Activated naive CD8-positive, alpha-beta T cell (primary cell): ENCODE data around the gene KREMEN1.
A peak's percentile ranks its signal among the peaks of the same experiment; 100 is the strongest.

Experiments used
- H3K27ac Mint-ChIP-seq: one replicate; pipeline ENCODE4 v1.8.0; 2021; ENCODE audit warnings: mixed read lengths
- H3K27me3 Mint-ChIP-seq: one replicate; pipeline ENCODE4 v1.8.0; 2021; ENCODE audit warnings: mixed read lengths
- H3K36me3 Mint-ChIP-seq: one replicate; pipeline ENCODE4 v1.8.0; 2021; ENCODE audit warnings: mixed read lengths
- H3K4me1 Mint-ChIP-seq: one replicate; pipeline ENCODE4 v1.8.0; 2021; ENCODE audit warnings: low read depth, mixed read lengths
- H3K4me3 Mint-ChIP-seq: one replicate; pipeline ENCODE4 v1.8.0; 2021; ENCODE audit warnings: mild to moderate bottlenecking, mixed read lengths
- H3K9me3 Mint-ChIP-seq: one replicate; pipeline ENCODE4 v1.8.0; 2021; ENCODE audit warnings: low read depth, mixed read lengths

The KREMEN1 gene

DNA sequence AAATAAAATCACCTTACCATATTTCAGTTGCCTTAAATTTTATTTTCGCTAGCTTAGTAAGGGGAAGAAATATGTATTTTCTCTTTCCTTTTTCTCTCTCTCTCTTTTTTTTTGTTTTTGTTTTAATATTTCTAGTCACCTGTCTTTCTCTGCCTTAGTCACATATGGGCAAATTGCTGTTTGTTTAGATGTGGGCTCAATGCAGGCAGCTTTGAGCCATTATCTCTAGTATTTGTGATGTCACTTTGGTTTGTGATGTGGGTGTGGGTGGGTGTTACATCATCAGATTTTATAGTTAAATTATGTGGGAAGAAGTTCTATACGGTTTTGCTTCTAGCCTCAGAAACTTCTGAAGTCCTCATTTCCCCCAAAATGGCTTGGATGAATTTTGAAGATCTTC is 11.1 kb upstream of the KREMEN1 start, which contains the start of gene C22orf31:
TSS of gene C22orf31 (minus strand) at position 59 of the 400 bp plus-strand sequence. CDS start at position 20, 39 bp downstream.
- Mint-ChIP-seq H3K27me3 (peaks cover 13% of the 10 kb centered on the region), H3K4me3 (no peak within 1 kb of the TSS), H3K27ac (no peak within 1 kb of the TSS), H3K36me3 (peaks cover 2% of the 10 kb centered on the region), H3K4me1 (peaks cover 14% of the 10 kb centered on the region), H3K9me3 (no peaks in the 10 kb centered on the region)

DNA sequence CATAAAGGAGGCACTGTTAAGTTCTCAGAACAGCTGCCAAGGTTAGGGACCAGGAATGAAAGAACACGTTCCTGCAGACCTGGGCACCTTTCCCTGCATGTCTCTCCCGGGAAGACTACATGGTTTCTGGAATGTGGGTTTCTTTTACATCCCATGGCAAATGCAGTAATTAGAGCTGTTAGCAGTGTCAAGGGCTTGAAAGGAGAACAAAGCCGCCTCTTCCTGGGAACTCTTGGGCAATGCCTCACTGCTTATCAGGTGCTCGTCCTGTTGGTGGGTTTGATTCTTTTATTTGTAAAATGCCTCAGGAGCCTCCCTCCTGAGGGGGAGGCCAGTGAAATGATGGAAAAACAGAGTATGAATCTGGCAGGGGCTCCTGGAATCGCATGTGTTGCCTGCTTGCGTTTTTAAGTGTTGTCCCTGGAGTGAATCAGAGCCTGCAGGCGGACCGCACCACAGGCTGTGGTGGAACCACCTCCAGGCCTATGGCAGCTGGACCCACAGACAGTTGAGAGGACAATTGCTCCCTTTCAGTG is 10.5 kb upstream of the KREMEN1 start:
- Mint-ChIP-seq H3K36me3 (peaks cover 2% of the 10 kb centered on the region), H3K27ac (no peak overlapping the region), H3K9me3 (no peaks in the 10 kb centered on the region), H3K4me1 (peaks cover 16% of the 10 kb centered on the region), H3K27me3 (peaks cover 13% of the 10 kb centered on the region), H3K4me3 (no peak overlapping the region)

DNA sequence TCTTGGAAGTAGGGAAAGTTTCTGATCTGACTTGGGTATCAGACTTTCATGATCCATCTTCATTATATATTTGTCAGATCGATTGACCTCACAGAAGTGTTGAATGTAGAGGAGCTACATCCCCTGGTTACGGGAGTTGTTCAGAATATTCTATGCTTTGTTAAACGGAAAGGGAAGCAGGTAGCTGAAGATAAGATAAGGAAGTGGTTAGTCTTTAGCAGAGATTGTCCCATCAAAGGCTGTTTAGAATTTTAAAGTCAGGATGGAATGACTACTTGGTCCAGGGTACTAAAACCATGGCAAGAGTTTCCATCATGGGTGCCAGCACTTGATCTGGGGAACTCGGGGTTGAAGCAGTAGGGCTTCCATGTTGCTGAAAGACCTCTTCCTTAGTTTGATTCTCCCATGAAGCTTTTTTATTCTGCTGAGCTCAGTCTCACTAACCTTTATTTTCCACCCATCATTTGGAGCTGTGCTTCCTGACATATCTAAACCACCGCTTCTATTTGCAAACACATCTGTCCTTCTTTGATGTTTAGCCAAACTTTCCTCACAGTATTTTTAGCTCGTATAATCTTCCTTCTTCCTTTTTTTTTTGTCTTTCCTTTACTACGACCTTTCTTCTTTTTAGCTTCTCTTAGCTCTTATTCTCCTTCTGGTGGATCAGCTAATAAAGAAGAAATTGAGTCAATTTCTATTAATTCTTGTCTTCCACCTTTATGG is 7.2 kb upstream of the KREMEN1 start:
- Mint-ChIP-seq H3K27ac (no peak overlapping the region), H3K9me3 (no peaks in the 10 kb centered on the region), H3K36me3 (no peaks in the 10 kb centered on the region), H3K4me1 (peaks cover 16% of the 10 kb centered on the region), H3K4me3 (no peak overlapping the region), H3K27me3 (peaks cover 10% of the 10 kb centered on the region)

DNA sequence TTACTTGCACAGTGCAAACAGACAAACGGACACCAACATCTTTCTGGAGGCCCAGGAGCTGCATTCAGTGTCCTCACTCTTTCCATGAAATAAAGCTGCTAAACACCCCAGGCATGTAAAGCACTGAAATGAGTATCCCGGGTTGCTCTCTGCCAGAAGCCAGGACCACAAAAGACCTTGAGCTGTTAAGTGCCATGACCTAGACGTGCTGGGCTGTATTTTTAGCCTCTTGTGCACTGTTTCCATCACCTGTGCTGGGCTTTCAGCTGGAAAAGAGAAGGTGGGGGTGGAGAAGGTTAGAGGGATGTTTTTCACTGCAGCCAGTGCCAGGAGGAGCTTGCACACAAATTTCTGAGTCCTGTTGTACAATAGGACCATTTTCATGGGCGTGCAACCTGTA is 3.4 kb upstream of the KREMEN1 start:
- Mint-ChIP-seq H3K4me1 (peaks cover 36% of the 10 kb centered on the region), H3K36me3 (no peaks in the 10 kb centered on the region), H3K4me3 (no peak overlapping the region), H3K9me3 (no peaks in the 10 kb centered on the region), H3K27me3 (peaks cover 17% of the 10 kb centered on the region), H3K27ac (no peak overlapping the region)

DNA sequence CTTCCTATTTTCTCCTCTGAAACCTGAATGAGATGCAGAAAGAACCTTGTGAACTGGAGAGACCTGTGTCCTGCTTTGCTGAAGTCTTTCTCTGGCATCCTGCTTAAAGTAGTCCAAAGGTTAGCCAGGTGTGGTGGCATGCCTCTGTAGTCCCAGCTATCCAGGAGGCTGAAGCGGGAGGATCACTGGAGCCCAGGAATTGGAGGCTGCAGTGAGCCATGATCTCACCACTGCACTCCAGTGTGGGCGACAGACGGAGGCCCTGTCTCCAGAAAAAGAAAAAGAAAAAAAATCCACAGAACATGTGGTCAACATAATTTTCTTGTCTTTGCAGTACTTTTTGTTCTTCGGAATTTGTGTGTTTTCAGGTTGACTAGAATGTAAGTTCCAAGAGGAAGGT is 2.3 kb upstream of the KREMEN1 start:
- H3K9me3 Mint-ChIP-seq = no peaks in the 10 kb centered on the region
- peak overlapping the region; percentile 71 for H3K4me3 Mint-ChIP-seq
- H3K36me3 Mint-ChIP-seq = no peaks in the 10 kb centered on the region
- H3K27ac Mint-ChIP-seq = no peak overlapping the region
- H3K4me1 Mint-ChIP-seq = peaks cover 33% of the 10 kb centered on the region
- peaks cover 24% of the 10 kb centered on the region for H3K27me3 Mint-ChIP-seq

DNA sequence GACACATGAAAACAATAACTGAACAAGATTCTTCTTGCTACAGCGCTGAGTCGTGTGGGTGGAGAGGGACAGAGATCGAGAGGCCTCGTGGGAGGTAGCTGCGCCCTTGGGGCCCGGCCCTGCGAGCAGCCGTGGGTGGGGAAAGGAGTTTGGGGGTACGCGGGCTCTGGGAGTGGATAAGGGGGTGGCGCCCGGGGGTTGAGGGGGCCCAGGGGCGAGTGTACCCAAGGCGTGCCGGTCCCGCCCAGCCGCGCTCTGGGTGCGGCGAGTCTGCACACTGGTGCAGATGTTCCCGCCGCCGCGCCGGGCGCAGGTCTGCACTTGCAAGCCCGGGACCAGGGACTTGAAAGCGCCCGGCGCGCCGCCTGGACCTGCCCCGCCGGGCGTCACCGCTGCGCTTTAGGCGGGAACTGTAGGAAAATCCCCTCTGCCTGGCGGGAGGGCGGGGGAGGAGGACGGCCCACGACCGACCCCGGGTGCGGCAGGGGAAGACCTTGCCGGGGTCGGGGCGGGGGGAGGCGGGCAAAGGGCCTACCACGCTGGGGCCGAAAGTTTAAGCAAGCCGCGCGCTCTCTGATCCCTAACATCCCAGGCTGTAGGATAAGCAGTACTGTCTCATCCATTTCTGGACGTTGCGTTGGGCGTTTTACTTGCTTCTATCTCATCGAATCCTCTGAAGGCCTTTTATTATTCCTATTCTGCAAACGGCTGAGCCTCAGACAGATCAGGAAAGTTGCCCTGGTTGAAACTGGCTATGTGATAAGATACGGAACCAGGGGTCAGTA is 1.4 kb upstream of the KREMEN1 start:
- Mint-ChIP-seq H3K9me3 (no peaks in the 10 kb centered on the region), H3K36me3 (no peaks in the 10 kb centered on the region), H3K4me1 (peaks cover 26% of the 10 kb centered on the region), H3K27ac (no peak overlapping the region), H3K27me3 (peaks cover 27% of the 10 kb centered on the region), H3K4me3 (peak overlapping the region; percentile 82)

DNA sequence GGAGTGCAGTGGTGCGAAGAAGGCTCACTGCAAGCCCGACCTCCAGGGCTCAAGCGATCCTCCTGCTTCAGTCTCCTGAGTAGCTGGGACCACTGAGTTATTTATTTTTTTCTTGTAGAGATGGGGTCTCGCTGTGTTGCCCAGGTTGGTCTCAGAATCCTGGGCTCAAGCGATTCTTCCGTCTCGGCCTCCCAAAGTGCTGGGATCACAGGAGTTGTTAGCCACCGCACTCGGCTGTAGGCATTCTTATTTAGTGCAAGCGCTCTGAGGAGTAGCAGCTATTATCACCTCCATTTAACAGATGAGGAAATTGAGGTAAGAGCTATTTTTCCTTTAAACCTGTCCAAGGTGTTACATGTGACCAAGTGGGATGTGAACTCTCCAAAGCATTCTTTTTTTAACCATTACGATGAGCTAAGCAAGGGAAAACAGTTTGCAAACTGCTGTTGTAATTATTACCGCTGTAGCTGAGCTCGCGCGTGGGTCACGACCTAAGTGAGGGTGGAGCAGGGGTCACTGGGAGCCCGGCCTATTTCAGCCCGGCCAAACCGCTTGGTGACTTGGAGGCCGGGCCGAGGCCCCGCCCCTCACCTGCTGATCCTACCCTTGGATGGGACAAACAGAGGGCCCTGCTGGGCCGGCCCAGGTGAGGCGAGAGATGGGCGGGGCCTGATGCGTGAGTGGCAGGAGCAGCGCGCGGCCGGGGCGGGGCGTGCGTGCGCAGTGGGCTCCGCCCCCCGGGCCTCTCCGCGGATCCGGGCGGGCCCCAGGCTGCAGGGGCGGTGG is 449 bp upstream of the KREMEN1 start:
- H3K4me1 Mint-ChIP-seq = peaks cover 23% of the 10 kb centered on the region
- H3K9me3 Mint-ChIP-seq = no peaks in the 10 kb centered on the region
- H3K4me3 Mint-ChIP-seq = peak overlapping the region; percentile 82
- peaks cover 30% of the 10 kb centered on the region for H3K27me3 Mint-ChIP-seq
- H3K36me3 Mint-ChIP-seq = no peaks in the 10 kb centered on the region
- H3K27ac Mint-ChIP-seq = no peak overlapping the region

DNA sequence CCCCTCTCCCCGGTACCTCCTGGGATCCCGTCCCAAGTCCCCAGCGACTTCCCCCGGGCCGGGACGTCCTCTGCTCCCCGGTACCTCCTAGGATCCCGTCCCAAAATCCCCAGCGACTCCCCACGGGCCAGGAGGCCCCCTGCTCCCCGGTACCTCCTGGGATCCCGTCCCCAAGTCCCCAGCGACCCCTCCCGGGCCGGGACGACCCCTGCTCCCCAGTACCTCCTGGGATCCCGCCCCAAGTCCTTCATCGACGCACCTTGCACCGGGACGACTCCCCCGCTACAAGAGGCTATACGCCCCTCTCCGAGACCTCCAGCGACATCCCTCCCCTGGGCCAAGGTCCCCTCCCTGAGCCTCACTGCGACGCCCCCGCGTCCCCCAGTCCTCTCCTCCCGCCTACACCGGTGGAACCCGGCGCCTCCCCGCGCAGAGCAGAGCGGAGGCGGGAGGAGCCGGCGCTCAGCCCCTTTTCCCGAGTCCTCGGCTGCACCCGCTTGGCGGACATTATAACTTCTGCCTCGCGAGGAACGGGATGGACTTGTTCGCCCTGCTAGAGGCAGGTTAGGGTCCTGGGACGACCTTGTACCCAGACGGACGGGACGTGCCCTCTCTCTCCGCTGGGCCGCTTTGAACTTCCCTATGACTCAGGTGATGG is 912 bp downstream of the KREMEN1 start:
- peak overlapping the region; percentile 74 for H3K4me3 Mint-ChIP-seq
- H3K4me1 Mint-ChIP-seq = peaks cover 23% of the 10 kb centered on the region
- H3K27ac Mint-ChIP-seq = no peak overlapping the region
- H3K36me3 Mint-ChIP-seq = no peaks in the 10 kb centered on the region
- H3K9me3 Mint-ChIP-seq = no peaks in the 10 kb centered on the region
- peaks cover 34% of the 10 kb centered on the region for H3K27me3 Mint-ChIP-seq

DNA sequence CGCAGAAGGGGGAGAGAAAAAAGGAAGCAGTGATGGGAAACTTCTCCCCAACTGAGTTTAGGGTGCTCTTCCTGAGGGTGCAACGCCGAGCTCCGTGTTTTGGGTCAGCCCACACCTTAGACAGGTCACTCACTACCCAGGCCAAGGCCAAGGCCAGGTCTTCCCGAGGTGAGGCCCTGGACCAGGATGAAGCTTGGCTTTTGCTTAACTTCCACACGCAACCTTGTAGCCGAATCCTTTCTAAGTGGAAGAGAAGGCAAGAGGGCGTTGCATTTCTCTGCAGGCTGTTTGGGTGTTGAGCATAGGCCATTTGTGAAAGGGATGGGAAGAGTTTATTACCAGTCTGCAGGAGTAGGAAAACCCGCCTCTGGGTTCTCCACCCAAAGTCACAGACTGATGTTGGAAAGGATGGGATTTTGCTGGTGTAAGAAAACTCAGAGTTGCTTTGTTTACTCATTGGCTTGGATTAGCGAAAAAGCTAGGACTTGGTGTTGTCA is 1.5 kb downstream of the KREMEN1 start:
- H3K4me3 Mint-ChIP-seq = peak overlapping the region; percentile 74

DNA sequence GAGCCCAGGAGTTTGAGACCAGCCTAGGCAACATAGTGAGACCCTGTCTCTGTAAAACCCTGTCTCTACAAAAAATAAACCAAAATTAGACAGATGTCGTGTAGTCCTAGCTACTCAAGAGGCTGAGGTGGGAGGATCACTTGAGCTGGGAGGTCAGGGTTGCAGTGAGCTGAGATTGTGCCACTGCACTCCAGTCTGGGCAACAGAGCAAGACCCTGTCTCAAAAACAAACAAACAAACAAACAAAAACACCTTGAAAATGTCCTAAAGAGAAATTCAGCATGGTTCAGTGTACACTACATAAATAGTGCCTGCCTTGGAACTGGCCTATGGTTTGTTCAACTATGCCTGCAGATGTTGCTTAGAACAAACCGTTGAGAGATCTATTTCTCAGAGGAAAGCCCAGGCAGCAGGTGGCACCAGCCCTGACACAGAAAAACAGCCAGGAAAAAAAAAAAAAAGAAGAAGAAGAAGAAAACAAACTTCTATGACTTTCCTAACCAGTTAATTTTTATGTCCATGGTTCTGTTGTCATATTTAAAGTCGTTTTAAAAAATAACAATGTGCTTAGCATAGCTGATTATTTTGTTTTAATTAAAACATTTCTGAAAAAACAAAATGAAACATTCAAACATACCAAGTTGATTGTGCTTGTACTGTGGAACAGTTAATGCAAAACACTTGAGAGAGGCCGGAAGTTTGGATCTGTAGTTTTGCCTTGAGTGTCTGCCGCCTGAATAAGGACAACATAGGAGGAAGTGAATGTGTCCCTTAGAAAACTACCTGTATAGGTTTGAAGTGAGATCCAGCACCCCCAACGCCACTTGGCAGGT is 5.4 kb downstream of the KREMEN1 start:
- Mint-ChIP-seq H3K27ac (no peak overlapping the region), H3K4me1 (peaks cover 8% of the 10 kb centered on the region), H3K36me3 (no peaks in the 10 kb centered on the region), H3K9me3 (no peaks in the 10 kb centered on the region), H3K4me3 (no peak overlapping the region), H3K27me3 (peaks cover 22% of the 10 kb centered on the region)

More for the DNA sequence above, 1.5 kb downstream of the KREMEN1 start:
- Mint-ChIP-seq H3K4me1 (peaks cover 23% of the 10 kb centered on the region), H3K27ac (no peak overlapping the region), H3K36me3 (no peaks in the 10 kb centered on the region), H3K9me3 (no peaks in the 10 kb centered on the region), H3K27me3 (peaks cover 36% of the 10 kb centered on the region)

DNA sequence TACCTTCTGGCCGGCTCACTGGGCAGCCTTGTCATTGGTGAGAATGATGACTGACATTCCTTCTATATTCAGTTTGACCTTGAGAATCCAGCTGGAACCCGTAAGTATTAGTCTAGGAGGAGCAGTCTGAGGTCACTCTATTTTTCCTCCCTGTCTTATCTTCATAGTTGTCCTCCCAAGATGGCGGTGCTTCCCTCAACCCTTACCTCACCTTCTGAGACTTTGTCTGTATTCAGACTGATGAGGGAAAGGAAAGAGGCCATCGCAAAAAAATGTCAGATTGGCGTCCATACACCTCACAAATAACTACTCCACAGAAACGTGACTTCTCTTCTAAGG is 6.0 kb downstream of the KREMEN1 start:
- Mint-ChIP-seq H3K27me3 (peaks cover 22% of the 10 kb centered on the region), H3K9me3 (no peaks in the 10 kb centered on the region)

DNA sequence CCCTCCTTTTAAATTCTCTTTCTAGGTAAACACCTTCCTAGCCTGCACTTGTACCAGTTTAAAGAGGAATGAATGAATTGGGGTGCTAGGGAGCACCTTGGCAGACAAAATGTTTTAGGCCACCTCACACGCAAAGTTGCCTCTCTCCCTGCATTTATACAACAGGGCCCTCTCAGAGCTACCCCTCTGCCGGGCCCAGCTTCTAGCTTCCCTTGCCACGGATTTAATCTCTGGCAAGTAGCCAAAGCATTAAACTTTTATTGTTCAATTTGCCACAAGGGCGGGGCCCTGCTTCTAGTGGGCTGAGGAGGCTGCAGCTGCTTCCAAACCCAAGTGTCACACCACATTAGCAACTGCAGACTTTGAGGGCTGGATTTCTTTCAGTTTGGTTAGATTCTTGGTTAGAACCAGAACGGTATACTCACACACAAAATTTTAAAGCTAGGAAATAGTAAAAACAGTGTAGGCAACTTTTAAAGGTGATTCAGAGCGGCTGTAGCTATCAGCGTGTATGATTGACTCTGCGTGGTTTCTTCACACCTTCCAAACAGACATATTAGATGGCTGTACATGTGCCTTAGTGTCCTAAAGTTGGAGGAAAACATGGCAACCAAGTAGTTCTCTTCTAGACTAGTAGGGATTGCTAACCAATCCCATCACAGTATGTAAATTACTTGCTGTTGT is 6.5 kb downstream of the KREMEN1 start:
- no peaks in the 10 kb centered on the region for H3K9me3 Mint-ChIP-seq
- H3K4me1 Mint-ChIP-seq = peaks cover 2% of the 10 kb centered on the region
- no peak overlapping the region for H3K27ac Mint-ChIP-seq
- H3K4me3 Mint-ChIP-seq = no peak overlapping the region
- H3K27me3 Mint-ChIP-seq = peaks cover 21% of the 10 kb centered on the region
- no peaks in the 10 kb centered on the region for H3K36me3 Mint-ChIP-seq

More for the DNA sequence above, 6.0 kb downstream of the KREMEN1 start:
- H3K4me1 Mint-ChIP-seq = peaks cover 6% of the 10 kb centered on the region
- H3K36me3 Mint-ChIP-seq = no peaks in the 10 kb centered on the region
- no peak overlapping the region for H3K4me3 Mint-ChIP-seq
- no peak overlapping the region for H3K27ac Mint-ChIP-seq
